Colonic mucosa (tissue), 4 donors: ENCODE data around the gene PRRG2. TPM values are rescaled to one million over a fixed set of nuclear protein-coding genes. Genes with fewer than 3 reads are reported as not detected.

Experiments
- DNase-seq: peaks from one replicate; pipeline ENCODE4 v3.0.0-alpha.2; 2020
- H3K27ac ChIP-seq: fragments of 200-600 bp; one replicate; pipeline ENCODE4 v1.8.0; 2021
- H3K27me3 ChIP-seq: fragments of 200-600 bp; one replicate; pipeline ENCODE4 v1.8.0; 2021
- H3K36me3 ChIP-seq: fragments of 200-600 bp; one replicate; pipeline ENCODE4 v1.8.0; 2021
- H3K4me1 ChIP-seq: fragments of 200-600 bp; one replicate; pipeline ENCODE4 v1.8.0; 2021; ENCODE audit warnings: mild to moderate bottlenecking
- H3K4me3 ChIP-seq: fragments of 200-600 bp; one replicate; pipeline ENCODE4 v1.8.0; 2021
- H3K9ac ChIP-seq, 2 donors: one replicate each; pipeline ENCODE4 v1.7.0; 2013; ENCODE audit warnings: control low read depth in 2 of 2, low read depth in 2 of 2, low read length in 2 of 2
- H3K9me3 ChIP-seq: fragments of 200-600 bp; one replicate; pipeline ENCODE4 v1.8.0; 2021
- intact Hi-C: fragments of 100-400 bp; cut with DNase I; formaldehyde crosslinking; loops from one replicate; pipeline ENCODE4 v1.14.1; 2022
- total RNA-seq, 2 donors: library from RNA; stranded (reverse); fragmentation: NEBNext Ultra II Directional in 1 of 2; extraction: Animal tissue kit (Norgen Biotek cat#: 25700) in 1 of 2; gene quantifications; one replicate each; pipeline ENCODE4 v1.2.1, GENCODE V29; 2021
- TF ChIP-seq, protein P1 (sequence below): fragments of 200-600 bp; IDR thresholded peaks from one replicate; pipeline ENCODE4 v1.8.0; 2022; ENCODE audit warnings: antibody characterized with exemption, mild to moderate bottlenecking
- donor health status: healthy.
- donor health status: DM: no; HTN: no; CAD: no.
- donor health status: DM: no; HTN: no; CAD: no.

The PRRG2 gene
- total RNA-seq, 2 donors from 2014 or later = 16.2 to 20.2 TPM

- Histone ChIP-seq H3K9me3 (no peaks in the 10 kb centered on the region), H3K4me1 (no peaks in the 10 kb centered on the region), H3K27ac (peak overlapping the region; percentile 91), H3K4me3 (peak overlapping the region; percentile 74), H3K27me3 (no peaks in the 10 kb centered on the region), H3K9ac (peak overlapping the region in 1 of 2 donors; percentile 92), H3K36me3 (peaks cover 5% of the 10 kb centered on the region)
- DNase-seq = peak; percentile 98
- TF ChIP-seq, protein P1, sequence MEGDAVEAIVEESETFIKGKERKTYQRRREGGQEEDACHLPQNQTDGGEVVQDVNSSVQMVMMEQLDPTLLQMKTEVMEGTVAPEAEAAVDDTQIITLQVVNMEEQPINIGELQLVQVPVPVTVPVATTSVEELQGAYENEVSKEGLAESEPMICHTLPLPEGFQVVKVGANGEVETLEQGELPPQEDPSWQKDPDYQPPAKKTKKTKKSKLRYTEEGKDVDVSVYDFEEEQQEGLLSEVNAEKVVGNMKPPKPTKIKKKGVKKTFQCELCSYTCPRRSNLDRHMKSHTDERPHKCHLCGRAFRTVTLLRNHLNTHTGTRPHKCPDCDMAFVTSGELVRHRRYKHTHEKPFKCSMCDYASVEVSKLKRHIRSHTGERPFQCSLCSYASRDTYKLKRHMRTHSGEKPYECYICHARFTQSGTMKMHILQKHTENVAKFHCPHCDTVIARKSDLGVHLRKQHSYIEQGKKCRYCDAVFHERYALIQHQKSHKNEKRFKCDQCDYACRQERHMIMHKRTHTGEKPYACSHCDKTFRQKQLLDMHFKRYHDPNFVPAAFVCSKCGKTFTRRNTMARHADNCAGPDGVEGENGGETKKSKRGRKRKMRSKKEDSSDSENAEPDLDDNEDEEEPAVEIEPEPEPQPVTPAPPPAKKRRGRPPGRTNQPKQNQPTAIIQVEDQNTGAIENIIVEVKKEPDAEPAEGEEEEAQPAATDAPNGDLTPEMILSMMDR = no peak
- intact Hi-C loops = loop anchor here (5.0 kb wide), 1 partner anchor 44 kb away; no protein-coding TSS in a partner anchor
Observed at GRCh38 chr19:49593233-49594113, 12.4 kb downstream of the PRRG2 start.

DNA sequence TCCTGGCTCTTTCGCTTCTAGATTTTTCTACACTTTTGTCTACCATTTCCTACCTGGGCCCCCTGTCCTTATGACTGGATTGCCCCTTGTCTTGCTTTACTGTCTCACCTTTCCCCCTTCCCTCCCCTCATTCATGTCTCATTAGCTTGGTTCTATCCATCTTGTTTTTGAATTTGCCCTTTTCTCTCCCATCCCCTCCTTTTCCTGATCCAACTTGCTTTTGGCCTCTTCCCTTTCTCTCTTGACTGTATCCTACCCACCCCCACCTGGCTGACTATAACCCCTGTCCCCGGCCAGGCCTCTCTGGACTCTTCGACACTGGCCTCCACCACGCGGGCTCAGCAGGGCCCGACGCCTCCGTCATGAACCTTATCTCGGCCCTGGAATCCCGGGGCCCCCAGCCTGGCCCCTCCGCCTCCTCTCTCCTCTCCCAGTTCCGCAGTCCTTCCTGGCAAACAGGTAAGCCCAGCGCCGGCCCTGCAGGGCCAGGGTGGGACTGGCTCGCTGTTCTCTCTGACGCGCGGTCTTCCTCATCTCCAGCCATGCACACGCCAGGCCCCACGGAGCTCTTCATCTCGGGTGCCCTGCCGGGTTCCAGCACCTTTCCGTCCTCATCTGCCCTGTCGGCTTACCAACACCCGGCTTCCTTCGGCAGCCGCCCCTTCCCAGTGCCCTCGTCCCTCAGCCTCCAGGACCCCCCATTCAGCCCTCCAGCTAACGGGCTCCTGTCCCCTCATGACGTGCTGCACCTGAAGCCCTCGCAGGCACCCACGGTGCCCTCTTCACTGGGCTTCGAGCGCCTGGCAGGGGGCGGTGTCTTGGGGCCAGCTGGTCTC, 13.3 kb downstream of the PRRG2 start:
- TF ChIP-seq, protein P1 = no peak
- peak overlapping the region in 1 of 2 donors; percentile 43 for H3K9ac ChIP-seq
- no peak overlapping the region for H3K4me3 ChIP-seq
- no peaks in the 10 kb centered on the region for H3K27me3 ChIP-seq
- peaks cover 7% of the 10 kb centered on the region for H3K36me3 ChIP-seq
- no peak overlapping the region for H3K27ac ChIP-seq
- DNase-seq = peak; percentile 22
- no peaks in the 10 kb centered on the region for H3K9me3 ChIP-seq
- no peaks in the 10 kb centered on the region for H3K4me1 ChIP-seq
- intact Hi-C loops = loop anchor here (5.0 kb wide), 1 partner anchor 43 kb away; no protein-coding TSS in a partner anchor

DNA sequence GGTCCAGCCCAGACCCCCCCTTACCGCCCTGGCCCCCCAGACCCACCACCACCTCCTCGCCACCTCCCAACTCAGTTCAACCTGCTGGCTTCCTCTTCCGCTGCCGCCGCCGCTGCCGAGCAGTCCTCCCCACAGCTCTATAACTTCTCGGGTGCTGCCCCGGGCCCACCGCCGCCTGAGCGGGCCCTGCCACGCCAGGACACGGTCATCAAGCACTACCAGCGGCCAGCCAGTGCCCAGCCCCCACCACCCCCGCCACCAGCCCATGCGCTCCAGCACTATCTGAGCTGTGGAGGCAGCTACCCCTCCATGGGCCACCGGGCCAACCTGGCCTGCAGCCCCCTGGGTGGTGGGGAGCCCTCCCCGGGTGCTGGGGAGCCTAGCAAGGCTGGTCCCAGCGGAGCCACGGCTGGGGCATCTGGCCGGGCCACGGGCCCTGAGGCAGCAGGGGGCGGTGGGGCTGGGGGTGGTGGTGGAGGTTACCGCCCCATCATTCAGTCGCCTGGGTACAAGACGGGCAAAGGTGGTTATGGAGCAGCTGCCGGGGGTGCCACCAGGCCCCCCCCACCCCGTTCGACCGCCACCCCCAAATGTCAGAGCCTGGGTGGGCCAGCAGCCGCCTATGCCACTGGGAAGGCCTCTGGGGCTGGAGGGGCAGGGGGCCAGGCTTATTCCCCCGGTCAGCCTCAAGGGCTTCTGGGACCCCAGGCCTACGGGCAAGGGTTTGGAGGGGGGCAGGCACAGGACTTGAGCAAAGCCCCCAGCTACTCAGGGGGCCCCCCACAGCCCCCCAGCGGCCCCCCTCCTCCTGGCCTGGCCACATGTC, 14.1 kb downstream of the PRRG2 start:
- Histone ChIP-seq H3K9ac (no peak overlapping the region), H3K9me3 (no peaks in the 10 kb centered on the region), H3K27me3 (no peaks in the 10 kb centered on the region), H3K4me1 (no peaks in the 10 kb centered on the region), H3K36me3 (peaks cover 13% of the 10 kb centered on the region), H3K4me3 (no peak overlapping the region), H3K27ac (no peak overlapping the region)
- TF ChIP-seq, protein P1 = no peak
- intact Hi-C loops = loop anchor here (5.0 kb wide), 1 partner anchor 42 kb away; no protein-coding TSS in a partner anchor
- DNase-seq = peak; percentile 22

- H3K36me3 ChIP-seq = peaks cover 13% of the 10 kb centered on the region
- intact Hi-C loops = no loop called here
Observed at GRCh38 chr19:49595819-49596404, 14.8 kb downstream of the PRRG2 start.

More at GRCh38 chr19:49595819-49596404, 14.8 kb downstream of the PRRG2 start:
- Histone ChIP-seq H3K4me1 (no peaks in the 10 kb centered on the region), H3K9ac (no peak overlapping the region), H3K27ac (no peak overlapping the region), H3K27me3 (no peaks in the 10 kb centered on the region), H3K4me3 (no peak overlapping the region), H3K9me3 (no peaks in the 10 kb centered on the region)
- TF ChIP-seq, protein P1 = no peak
- no peak for DNase-seq
